Endodermal cell (in vitro differentiated cells): Measurements from ENCODE around the gene UPP1. TPM values are rescaled to one million over a fixed set of nuclear protein-coding genes. Genes with fewer than 3 reads are reported as not detected.

Experiments
- DNase-seq: peaks from one replicate; pipeline ENCODE4 v3.0.0-alpha.2; 2017
- H3K27ac ChIP-seq: 2 replicates; pipeline ENCODE4 v1.5.1; 2013; ENCODE audit warnings: mild to moderate bottlenecking, low read depth, low read length, moderate library complexity
- H3K27me3 ChIP-seq: 2 replicates; pipeline ENCODE4 v1.6.1; 2013; ENCODE audit warnings: mild to moderate bottlenecking, low read length, moderate library complexity; ENCODE audit not compliant: insufficient read depth, control insufficient read depth, poor library complexity, severe bottlenecking
- H3K36me3 ChIP-seq: 2 replicates; pipeline ENCODE4 v1.7.0; 2013; ENCODE audit warnings: mild to moderate bottlenecking, low read length, moderate library complexity; ENCODE audit not compliant: control insufficient read depth, insufficient read depth
- H3K4me1 ChIP-seq: one replicate; pipeline ENCODE4 v1.7.0; 2013; ENCODE audit warnings: low read length; ENCODE audit not compliant: control insufficient read depth, insufficient read depth
- H3K4me3 ChIP-seq: 2 replicates; pipeline ENCODE4 v1.5.1; 2013; ENCODE audit warnings: mild to moderate bottlenecking, low read length, moderate library complexity
- H3K9ac ChIP-seq: 2 replicates; pipeline ENCODE4 v1.6.1; 2013; ENCODE audit warnings: mild to moderate bottlenecking, low read length, moderate library complexity; ENCODE audit not compliant: poor library complexity, severe bottlenecking; ENCODE audit errors: extremely low read depth
- H3K9me3 ChIP-seq: 2 replicates; pipeline ENCODE4 v1.6.1; 2013; ENCODE audit warnings: mild to moderate bottlenecking, low read length, moderate library complexity; ENCODE audit not compliant: control insufficient read depth
- H3K27ac Mint-ChIP-seq: 2 replicates; pipeline ENCODE4 v1.8.0; 2020; ENCODE audit warnings: mixed read lengths
- H3K27me3 Mint-ChIP-seq: 2 replicates; pipeline ENCODE4 v1.8.0; 2021; ENCODE audit warnings: mild to moderate bottlenecking, mixed read lengths; ENCODE audit not compliant: insufficient read depth
- H3K36me3 Mint-ChIP-seq: 2 replicates; pipeline ENCODE4 v1.8.0; 2020; ENCODE audit warnings: low read depth, mixed read lengths
- H3K4me1 Mint-ChIP-seq: 2 replicates; pipeline ENCODE4 v1.8.0; 2020; ENCODE audit warnings: mixed read lengths
- H3K4me3 Mint-ChIP-seq: 2 replicates; pipeline ENCODE4 v1.8.0; 2020; ENCODE audit warnings: mild to moderate bottlenecking, moderate library complexity, mixed read lengths
- H3K9me3 Mint-ChIP-seq: 2 replicates; pipeline ENCODE4 v1.8.0; 2020; ENCODE audit warnings: mild to moderate bottlenecking, mixed read lengths
- WGBS, 2 experiments: methylation state at CpG; one replicate each; pipeline versions ENCODE4 v1.1.5 to v1.1.7; 2013; ENCODE audit warnings: missing lambda C conversion rate in 2 of 2, mixed read lengths in 1 of 2; ENCODE audit not compliant: insufficient coverage in 1 of 2, insufficient read length in 1 of 2; 5-methylcytosine and 5-hydroxymethylcytosine counted together
- total RNA-seq, 2 donors: library from RNA; stranded (reverse); fragmentation: NEBNext Ultra II Directional in 1 of 2; extraction: Animal tissue kit (Norgen Biotek cat#: 25700) in 1 of 2; gene quantifications; 2 replicates in 1 of 2; 3 replicates in 1 of 2; pipeline ENCODE4 v1.2.1, GENCODE V29; 2021
- TF ChIP-seq, protein P1 (sequence below): fragments of 200-600 bp; sonication (generic); conservative IDR thresholded peaks from 2 replicates; pipeline ENCODE4 v1.5.0; 2021; ENCODE audit warnings: antibody characterized with exemption, mild to moderate bottlenecking

The UPP1 gene
- total RNA-seq, 2 donors from 2014 or later = 40.5 to 46.3 TPM

DNA sequence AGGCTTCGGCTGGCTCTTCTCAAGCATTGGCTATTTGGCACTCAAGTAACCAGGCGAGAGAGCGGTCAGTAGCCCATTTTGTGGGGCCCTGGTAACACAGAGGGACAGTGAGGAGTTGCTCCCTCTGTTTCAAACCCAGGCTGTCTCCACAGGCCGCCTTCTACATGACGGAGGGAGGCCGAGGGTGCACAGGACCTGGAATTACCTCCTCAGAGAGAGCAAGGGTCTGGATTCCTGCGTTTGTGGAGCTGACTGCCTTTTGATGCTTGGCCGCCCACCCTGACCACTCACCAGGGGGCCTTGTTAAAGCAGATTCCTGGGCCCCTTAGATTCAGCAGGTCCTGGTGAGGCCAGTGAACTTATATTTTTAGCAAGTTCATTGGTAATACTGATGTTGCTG is 12.3 kb downstream of the UPP1 start:
- peak; percentile 28 for DNase-seq
- peaks cover 10% of the 10 kb centered on the region for H3K9me3 ChIP-seq
- H3K36me3 ChIP-seq = peaks cover 96% of the 10 kb centered on the region
- Mint-ChIP-seq H3K36me3 (peaks cover 80% of the 10 kb centered on the region), H3K9me3 (peaks cover 11% of the 10 kb centered on the region), H3K27me3 (no peaks in the 10 kb centered on the region), H3K4me1 (no peaks in the 10 kb centered on the region), H3K4me3 (no peak overlapping the region), H3K27ac (no peak overlapping the region)
- WGBS, 2 experiments = 95% methylated on average over 6 to 8 of the region's 8 CpGs
- no peak overlapping the region for H3K27ac ChIP-seq
- H3K4me3 ChIP-seq = no peak overlapping the region
- TF ChIP-seq, protein P1, sequence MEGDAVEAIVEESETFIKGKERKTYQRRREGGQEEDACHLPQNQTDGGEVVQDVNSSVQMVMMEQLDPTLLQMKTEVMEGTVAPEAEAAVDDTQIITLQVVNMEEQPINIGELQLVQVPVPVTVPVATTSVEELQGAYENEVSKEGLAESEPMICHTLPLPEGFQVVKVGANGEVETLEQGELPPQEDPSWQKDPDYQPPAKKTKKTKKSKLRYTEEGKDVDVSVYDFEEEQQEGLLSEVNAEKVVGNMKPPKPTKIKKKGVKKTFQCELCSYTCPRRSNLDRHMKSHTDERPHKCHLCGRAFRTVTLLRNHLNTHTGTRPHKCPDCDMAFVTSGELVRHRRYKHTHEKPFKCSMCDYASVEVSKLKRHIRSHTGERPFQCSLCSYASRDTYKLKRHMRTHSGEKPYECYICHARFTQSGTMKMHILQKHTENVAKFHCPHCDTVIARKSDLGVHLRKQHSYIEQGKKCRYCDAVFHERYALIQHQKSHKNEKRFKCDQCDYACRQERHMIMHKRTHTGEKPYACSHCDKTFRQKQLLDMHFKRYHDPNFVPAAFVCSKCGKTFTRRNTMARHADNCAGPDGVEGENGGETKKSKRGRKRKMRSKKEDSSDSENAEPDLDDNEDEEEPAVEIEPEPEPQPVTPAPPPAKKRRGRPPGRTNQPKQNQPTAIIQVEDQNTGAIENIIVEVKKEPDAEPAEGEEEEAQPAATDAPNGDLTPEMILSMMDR = no peak
- H3K27me3 ChIP-seq = no peaks in the 10 kb centered on the region
- peaks cover 3% of the 10 kb centered on the region for H3K4me1 ChIP-seq
- no peak overlapping the region for H3K9ac ChIP-seq

DNA sequence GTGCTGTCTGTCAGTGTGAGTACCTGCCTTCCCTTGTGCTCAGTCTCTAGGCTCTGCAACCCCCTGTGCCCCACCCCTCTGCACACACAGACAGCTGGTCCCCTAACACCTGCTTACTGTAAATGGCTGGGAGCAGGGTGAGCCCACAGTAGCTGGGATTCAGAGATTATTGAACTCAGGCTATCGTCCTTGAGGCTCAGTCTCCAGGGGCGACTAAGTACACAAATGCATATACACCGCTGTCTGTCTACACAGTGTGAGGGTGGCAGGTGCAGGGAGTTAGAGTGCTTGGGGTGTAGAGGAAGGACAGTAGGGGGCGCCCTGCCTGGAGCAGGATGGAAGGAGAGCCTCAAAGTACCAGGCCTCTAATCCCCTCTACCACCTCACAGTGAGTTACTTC is 12.9 kb downstream of the UPP1 start:
- peaks cover 10% of the 10 kb centered on the region for H3K9me3 ChIP-seq
- no peak overlapping the region for H3K9ac ChIP-seq
- no peak overlapping the region for H3K4me3 ChIP-seq
- TF ChIP-seq, protein P1 = peak; percentile 65
- H3K4me3 Mint-ChIP-seq = no peak overlapping the region
- no peaks in the 10 kb centered on the region for H3K4me1 Mint-ChIP-seq
- H3K27ac Mint-ChIP-seq = no peak overlapping the region
- peak; percentile 60 for DNase-seq
- no peak overlapping the region for H3K27ac ChIP-seq
- no peaks in the 10 kb centered on the region for H3K27me3 ChIP-seq
- H3K36me3 ChIP-seq = peaks cover 94% of the 10 kb centered on the region
- H3K4me1 ChIP-seq = peaks cover 3% of the 10 kb centered on the region
- H3K9me3 Mint-ChIP-seq = peaks cover 11% of the 10 kb centered on the region
- no peaks in the 10 kb centered on the region for H3K27me3 Mint-ChIP-seq
- peaks cover 80% of the 10 kb centered on the region for H3K36me3 Mint-ChIP-seq
- 96% methylated on average over 3 of the region's 4 CpGs; no CpG with 5 or more reads in 1 of the 2 experiments for WGBS, 2 experiments

DNA sequence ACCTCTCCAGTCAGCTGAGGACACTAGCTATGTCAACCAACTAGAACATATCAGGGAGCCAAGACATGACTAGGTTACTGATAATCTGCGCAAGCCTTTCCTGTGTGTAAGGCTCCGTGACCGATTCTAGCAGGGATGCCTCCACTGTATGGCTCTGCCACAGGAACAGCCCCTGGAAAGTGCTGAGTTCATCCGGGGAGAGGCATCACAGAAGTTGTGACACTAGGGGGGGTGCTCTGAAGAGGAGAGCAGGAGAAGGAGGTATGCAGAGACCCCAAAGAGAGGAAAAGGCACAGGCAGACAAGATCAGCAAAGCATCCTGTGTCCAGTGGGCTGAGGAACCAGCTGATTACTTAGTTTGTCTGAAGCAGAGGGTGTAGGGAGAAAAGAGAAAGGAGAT is 13.5 kb downstream of the UPP1 start:
- H3K4me3 Mint-ChIP-seq = no peak overlapping the region
- no peak overlapping the region for H3K4me3 ChIP-seq
- H3K36me3 Mint-ChIP-seq = peaks cover 82% of the 10 kb centered on the region
- peaks cover 94% of the 10 kb centered on the region for H3K36me3 ChIP-seq
- peaks cover 3% of the 10 kb centered on the region for H3K4me1 ChIP-seq
- H3K27ac ChIP-seq = no peak overlapping the region
- TF ChIP-seq, protein P1 = no peak
- 97 to 100% methylated on average over 4 of the region's 4 CpGs for WGBS, 2 experiments
- no peak overlapping the region for H3K9ac ChIP-seq
- no peaks in the 10 kb centered on the region for H3K27me3 ChIP-seq
- no peak overlapping the region for H3K27ac Mint-ChIP-seq
- H3K9me3 ChIP-seq = peaks cover 10% of the 10 kb centered on the region
- H3K27me3 Mint-ChIP-seq = no peaks in the 10 kb centered on the region
- peak; percentile 16 for DNase-seq
- H3K4me1 Mint-ChIP-seq = no peaks in the 10 kb centered on the region
- H3K9me3 Mint-ChIP-seq = peaks cover 11% of the 10 kb centered on the region
